Measurements from ENCODE around the gene RAPGEF1. TPM values are rescaled to one million over a fixed set of nuclear protein-coding genes. Genes with fewer than 3 reads are reported as not detected.
A peak's percentile ranks its signal among the peaks of the same experiment; 100 is the strongest.

RAPGEF1 gene
- total and polyA plus RNA-seq, 9 of the 15 experiments (the other 6 are each of a cell fraction or from before 2014, with no cell fraction given) = 0.06 to 44.1 (median 19.9) TPM

GRCh38 chr9:131739959-131740648, at the start of gene RAPGEF1 (continued):
- no peak for TF ChIP-seq SFPQ (IDR thresholded peaks at IDR 0.05; ENCODE audit: low read depth, low read length)
- no peak for TF ChIP-seq DPF2 (IDR thresholded peaks at IDR 0.05)
- no peak for TF ChIP-seq BMI1 (IDR thresholded peaks at IDR 0.05; ENCODE audit: low read length)
- TF ChIP-seq ELF2 (CRISPR knock-in tag; IDR thresholded peaks at IDR 0.05) = no peak
- TF ChIP-seq CXXC5 (CRISPR knock-in tag; IDR thresholded peaks at IDR 0.05) = peak; percentile 58; the same call in 1 of the 2 replicates
- TF ChIP-seq LCOR (CRISPR knock-in tag; IDR thresholded peaks at IDR 0.05) = no peak
- TF ChIP-seq SUPT5H (IDR thresholded peaks at IDR 0.05) = no peak
- peak; percentile 13; the same call in 1 of the 2 replicates for TF ChIP-seq GATAD2B (IDR thresholded peaks at IDR 0.05; ENCODE audit: borderline replicate concordance)
- no peak for TF ChIP-seq ZNF431 (CRISPR knock-in tag; IDR thresholded peaks at IDR 0.05)
- TF ChIP-seq MYC (IDR thresholded peaks at IDR 0.05; ENCODE audit: low read depth, low read length) = peak; percentile 42; the same call in 1 of the 2 replicates
- TF ChIP-seq MYC (CRISPR knock-in tag; IDR thresholded peaks at IDR 0.05; ENCODE audit: borderline replicate concordance, low read depth) = no peak
- TF ChIP-seq CTCFL (IDR thresholded peaks at IDR 0.05; ENCODE audit: borderline replicate concordance, insufficient read depth, low read depth, low read length, poor library complexity, severe bottlenecking) = peak; percentile 100
- TF ChIP-seq, protein P1, sequence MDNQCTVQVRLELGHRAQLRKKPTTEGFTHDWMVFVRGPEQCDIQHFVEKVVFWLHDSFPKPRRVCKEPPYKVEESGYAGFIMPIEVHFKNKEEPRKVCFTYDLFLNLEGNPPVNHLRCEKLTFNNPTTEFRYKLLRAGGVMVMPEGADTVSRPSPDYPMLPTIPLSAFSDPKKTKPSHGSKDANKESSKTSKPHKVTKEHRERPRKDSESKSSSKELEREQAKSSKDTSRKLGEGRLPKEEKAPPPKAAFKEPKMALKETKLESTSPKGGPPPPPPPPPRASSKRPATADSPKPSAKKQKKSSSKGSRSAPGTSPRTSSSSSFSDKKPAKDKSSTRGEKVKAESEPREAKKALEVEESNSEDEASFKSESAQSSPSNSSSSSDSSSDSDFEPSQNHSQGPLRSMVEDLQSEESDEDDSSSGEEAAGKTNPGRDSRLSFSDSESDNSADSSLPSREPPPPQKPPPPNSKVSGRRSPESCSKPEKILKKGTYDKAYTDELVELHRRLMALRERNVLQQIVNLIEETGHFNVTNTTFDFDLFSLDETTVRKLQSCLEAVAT (IDR thresholded peaks at IDR 0.05) = no peak
- TF ChIP-seq TCF7 (IDR thresholded peaks at IDR 0.05; ENCODE audit: borderline replicate concordance) = no peak
- TF ChIP-seq ZBTB8A (IDR thresholded peaks at IDR 0.05; ENCODE audit: partially characterized antibody) = no peak
- no peak for TF ChIP-seq GTF2A2 (tag; IDR thresholded peaks at IDR 0.05)
- no peak for TF ChIP-seq USF1 (CRISPR knock-in tag; IDR thresholded peaks at IDR 0.05)
- no peak for TF ChIP-seq ZBTB9 (CRISPR knock-in tag; IDR thresholded peaks at IDR 0.05)
- peak in 1 of 2 experiments; percentile 85; a peak in 1 of 4 replicates for TF ChIP-seq NONO (IDR thresholded peaks at IDR 0.05; ENCODE audit: low read depth in 2 of 2, low read length in 1 of 2)
- TF ChIP-seq ZKSCAN3 (CRISPR knock-in tag; IDR thresholded peaks at IDR 0.05) = no peak
- TF ChIP-seq ZNF830 (CRISPR knock-in tag; IDR thresholded peaks at IDR 0.05) = no peak
- TF ChIP-seq ZNF354B (CRISPR knock-in tag; IDR thresholded peaks at IDR 0.05) = no peak
